Mesenteric fat pad (tissue), 1 donor: ENCODE data around the gene IGHMBP2. TPM values are rescaled to one million over a fixed set of nuclear protein-coding genes. Genes with fewer than 3 reads are reported as not detected.

ENCODE experiments used
- DNase-seq: peaks from one replicate; pipeline ENCODE4 v3.0.0-alpha.2; 2020; ENCODE audit warnings: low spot score
- total RNA-seq: library from RNA; stranded (reverse); fragmentation: NEBNext Ultra II Directional; extraction: Animal tissue kit (Norgen Biotek cat#: 25700); gene quantifications from one replicate; pipeline ENCODE4 v1.2.1, GENCODE V29; 2021
- donor health status: DM: yes; HTN: yes; CAD: no.

Gene IGHMBP2
- total RNA-seq, 1 donor from 2014 or later = 16.7 TPM

DNA sequence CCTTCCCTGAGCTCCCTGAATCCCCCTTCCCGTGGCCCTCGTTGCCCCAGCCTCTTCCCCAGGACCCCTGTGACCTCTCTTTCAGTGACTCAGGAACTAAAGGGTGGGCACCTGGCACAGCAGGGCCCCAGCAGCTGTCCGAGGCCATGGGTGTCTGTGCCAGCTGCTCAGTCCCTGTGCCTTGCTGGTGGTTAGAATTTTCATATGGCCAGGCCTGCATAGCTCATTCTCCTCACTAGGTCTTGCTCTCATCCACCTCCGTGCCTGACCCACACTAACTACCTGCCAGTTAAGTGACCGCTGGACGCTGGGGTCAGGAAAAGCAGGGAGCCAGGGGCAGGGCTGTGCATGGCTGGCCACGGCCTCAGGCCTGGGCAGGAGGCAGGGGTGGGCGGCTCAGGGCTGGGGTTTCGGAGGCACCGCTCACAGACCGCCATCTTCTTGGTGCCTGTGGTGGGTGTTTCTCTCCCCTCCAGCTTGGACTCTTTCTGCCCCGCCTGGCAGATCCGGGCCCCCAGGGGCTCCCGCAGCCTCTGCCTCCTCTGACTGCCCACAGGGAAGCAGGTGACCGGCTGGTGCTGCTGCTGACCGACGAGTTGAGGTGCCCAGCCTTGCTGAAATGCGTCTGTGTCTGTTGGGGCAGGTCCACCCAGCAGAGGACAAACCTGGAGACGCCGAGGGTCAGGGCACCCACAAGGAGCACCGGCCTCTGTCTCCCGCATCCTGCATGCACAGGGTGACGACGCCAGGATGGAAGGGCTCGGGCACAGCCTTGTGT lies 56.8 kb downstream of the IGHMBP2 start:
- no peak for DNase-seq

DNA sequence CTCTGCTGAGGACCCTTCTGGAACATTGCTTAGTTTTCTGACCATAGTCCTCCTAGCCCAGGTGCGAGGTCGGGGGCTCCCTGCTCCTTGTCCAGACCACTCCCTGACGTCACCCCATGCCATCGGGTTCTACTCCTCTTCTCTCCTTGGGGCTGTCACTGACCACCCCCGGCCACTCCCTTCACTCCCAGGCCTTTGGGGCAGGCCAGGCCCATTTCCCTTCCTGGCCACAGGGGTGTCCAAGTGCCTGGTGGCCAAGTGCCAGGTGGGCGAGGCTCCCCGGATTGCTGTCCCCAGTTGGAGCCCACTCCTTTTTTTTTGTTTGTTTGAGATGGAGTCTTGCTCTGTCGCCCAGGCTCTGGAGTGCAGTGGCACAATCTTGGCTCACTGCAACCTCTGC lies 57.6 kb downstream of the IGHMBP2 start:
- DNase-seq = no peak

GRCh38 chr11:68962527-68963250 lies 59.0 kb downstream of the IGHMBP2 start:
- DNase-seq = peak; percentile 80

- peak; percentile 74 for DNase-seq
These were observed 60.1 kb downstream of the IGHMBP2 start for GRCh38 chr11:68963779-68964178.

DNA sequence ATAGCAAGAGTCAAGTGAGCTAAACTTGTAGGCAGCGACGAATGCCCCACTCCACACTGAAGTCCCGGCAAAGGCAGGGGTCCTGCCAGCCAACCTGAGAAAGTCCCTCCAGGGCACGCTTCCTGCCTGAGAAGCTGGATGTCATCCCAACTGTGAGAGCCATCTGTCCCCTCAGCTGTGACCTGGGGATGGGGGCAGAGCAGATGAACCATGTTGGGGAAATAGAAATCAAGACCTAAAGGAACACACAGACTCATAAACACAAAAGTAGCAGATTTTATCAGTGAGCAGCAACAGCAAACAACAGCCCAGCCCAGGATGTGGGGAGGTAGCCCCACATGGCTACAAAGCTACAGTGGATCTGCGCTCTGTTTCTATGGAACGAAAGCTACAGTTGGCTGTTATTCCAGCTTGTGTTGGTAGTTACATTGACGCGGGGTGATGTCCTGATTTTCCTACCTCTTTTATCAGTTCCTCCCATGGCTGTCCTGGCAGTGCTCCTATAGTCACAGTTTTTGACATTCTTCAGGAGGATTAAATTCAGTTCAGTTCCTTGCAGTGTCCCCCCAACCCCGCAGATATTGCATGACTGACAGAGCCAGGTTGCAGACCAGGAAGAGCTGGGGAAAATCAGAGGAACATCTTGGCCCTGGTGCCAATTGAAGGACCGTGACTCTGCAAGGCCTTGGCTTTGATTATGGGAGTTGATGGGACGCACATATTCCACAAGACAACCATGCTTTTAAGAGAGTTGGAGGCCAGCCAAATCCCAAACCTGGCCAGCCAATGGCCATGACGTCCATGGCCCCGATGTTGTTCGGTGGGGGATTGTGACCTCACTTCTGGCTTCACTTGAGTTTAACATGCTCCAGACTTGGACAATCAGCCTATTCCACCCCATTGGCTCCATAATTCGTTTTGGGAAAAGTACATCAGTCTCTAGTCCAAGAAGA lies 62.5 kb downstream of the IGHMBP2 start:
- DNase-seq = peak; percentile 68

DNA sequence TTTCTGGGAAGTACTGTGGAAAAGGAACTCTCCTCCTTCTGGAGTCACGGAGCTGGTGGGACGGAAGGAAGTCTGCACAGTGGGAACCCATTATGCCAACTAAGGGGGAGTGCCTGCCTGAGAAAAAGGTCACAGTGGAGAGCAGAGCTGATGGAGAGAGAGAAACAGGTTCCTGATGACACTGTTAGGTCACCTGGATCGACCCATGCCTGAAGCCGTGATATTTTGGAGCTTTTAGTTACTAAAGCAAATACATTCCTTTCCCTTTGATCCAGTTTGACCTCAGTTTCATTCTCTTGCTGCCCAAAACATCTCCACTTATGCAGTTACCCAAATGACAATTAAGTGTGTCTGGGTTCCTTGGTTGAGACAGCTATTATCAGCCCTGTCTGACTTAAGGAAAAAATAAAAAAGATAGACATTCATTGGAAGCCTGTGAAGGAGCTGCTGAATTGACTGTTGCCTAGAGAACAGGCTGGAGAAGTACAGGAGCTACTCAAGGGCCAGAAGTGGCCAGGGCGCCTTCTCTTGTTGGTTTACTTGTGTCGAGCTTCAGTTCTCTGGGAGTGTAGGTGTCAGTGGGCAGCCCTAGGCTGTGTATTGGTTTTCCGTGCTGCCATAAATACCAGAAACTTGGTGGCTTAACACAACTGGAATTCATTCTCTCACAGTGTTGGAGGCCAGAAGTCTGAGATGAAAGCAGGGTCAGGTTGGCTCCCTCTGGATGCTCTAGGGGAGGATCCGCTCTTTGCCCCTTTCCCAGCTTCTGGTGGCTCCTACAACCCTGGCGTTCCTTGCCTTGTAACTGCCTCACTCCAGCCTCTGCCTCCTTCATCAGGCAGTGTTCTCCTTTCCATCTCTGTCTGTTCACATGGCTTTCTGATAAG lies 63.4 kb downstream of the IGHMBP2 start:
- peak; percentile 62 for DNase-seq

DNA sequence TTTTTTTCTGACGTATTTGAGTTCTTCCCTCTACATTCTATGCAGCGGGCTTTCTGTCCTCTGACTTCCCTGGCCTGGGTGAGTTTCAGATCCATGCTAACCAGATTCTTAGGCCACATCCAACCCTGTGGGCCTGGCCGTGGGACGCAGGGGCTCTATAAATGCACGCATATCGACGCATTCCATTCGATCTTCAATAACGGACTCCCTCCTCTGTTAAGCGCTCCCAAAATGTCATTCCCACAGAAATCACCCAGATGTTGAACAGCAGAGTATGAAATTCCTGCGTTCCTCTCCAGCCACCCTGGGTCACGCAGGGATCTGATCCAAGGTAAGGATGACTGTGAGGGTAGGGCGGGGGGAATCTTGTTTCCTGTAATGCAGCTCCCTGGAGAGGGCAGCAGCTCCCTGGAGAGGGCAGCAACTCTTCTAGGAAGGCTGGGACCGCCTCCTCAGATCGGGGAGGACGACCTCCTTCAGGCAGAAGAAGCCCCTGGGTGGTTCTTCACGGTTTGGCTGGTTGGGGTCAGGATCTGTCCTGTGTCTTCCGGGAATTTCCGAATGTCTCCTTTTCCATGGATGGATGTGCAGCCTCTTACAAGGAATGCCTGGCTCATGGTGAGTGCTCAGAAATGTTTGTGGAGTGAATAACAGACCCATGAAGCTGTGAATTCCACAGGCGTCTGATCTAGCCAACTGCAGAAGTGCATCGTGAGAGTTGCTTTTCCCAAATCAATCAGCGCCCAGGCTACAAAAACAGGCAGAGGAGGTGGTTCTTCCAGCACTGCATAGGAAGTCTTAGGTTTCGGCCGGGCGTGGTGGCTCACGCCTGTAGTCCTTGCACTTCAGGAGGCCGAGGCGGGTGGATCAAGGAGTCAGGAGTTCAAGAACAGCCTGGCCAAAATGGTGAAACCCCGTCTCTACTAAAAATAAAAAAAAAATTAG lies 64.9 kb downstream of the IGHMBP2 start:
- DNase-seq = peak; percentile 49

DNA sequence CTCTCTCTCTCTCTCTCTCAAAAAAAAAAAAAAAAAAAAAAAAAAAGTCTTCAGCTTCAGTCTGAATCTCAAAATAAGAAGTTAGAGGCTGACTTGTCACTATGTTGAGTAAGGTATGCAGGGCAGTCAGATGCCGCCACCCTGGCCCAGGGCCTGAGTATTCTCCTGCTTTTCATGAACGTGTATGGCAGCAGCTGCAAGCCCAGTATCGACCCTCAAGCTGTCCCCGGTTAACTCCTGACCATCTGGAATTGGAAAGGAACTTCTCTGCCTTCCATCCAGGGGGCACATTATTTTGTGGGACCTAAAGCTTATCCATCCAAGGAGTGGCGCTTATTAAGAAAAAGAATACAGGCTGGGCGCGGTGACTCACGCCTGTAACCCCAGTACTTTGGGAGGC lies 65.7 kb downstream of the IGHMBP2 start:
- DNase-seq = peak; percentile 64

DNA sequence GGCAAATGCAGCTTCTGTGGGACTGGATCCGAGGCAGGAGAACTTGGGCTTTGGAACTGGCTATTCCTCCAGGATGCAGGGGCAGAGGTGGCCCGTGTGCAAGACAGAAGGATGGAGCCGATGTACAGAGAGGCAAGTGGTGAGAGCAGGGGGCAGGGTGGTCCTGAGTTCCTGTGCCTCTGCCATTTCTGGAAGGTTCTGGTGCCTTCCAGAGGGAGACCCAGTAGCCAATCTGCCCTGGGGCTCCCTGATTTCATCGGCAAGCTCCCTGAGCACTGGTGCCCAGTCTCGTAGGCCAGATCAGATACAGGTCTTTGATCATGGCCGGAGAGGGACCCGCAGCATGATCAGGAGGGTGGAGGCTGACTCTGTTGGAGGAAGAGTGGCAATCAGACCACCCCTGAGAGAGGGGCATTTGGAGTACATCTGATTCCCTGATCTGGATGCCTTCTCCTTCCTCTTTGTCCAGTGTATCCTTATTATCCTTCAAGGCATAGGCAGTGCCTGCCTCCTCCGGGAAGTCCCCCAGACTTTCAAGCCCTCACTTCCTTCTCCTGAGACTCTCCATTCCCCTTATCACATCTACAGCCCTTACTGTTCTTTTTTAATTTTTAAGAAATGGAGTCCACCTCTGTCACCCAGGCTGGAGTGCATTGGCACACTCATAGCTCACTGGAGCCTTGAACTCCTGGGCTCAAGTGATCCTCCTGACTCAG lies 67.4 kb downstream of the IGHMBP2 start:
- DNase-seq = peak; percentile 71

- DNase-seq = peak; percentile 28
These were observed 69.5 kb downstream of the IGHMBP2 start for GRCh38 chr11:68973219-68973618.

DNA sequence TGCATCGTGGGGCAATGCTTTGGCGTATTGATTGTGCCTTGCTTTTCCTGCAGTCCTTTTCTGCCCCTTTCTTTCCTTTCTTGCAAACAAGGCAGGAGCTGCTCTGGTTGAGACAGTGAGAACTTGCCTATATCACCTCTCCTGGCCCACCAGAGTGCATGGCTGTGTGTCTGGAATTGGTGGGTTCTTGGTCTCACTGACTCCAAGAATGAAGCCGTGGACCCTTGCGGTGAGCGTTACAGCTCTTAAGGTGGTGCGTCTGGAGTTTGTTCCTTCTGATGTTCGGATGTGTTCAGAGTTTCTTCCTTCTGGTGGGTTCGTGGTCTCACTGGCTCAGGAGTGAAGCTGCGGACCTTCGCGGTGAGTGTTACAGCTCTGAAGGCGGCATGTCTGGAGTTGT lies 70.0 kb downstream of the IGHMBP2 start:
- DNase-seq = peak; percentile 76

DNA sequence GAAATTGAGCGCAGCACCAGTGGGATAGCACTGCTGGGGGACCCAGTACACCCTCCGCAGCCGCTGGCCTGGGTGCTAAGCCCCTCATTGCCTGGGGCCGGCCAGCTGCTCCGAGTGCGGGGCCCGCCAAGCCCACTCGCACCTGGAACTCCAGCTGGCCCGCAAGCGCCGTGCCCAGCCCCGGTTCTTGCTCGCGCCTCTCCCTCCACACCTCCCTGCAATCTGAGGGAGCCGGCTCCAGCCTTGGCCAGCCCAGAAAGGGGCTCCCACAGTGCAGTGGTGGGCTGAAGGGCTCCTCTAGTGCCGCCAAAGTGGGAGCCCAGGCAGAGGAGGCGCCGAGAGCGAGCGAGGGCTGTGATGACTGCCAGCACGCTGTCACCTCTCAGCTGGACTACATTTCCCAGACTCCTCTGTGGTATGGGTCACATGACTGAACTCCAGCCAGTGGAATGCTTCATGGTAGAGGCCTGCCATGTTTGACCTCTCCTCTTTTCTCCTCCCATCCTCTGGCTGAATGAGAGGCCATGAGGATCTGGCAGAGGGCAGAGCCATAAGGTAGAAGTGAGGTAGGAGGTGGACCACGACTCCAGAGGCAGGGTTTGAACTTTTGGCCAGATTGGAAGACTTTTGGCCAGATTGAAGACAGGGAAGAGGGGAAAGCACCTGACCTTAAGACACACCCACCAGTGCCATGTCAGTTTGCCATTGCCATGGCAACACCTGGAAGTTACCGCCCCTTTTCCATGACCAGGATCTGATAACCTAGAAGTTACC lies 70.9 kb downstream of the IGHMBP2 start:
- peak; percentile 75 for DNase-seq

- DNase-seq = peak; percentile 47
These were observed 72.4 kb downstream of the IGHMBP2 start for GRCh38 chr11:68976095-68976494.

GRCh38 chr11:68976563-68976962 lies 72.9 kb downstream of the IGHMBP2 start:
- DNase-seq = peak; percentile 73

- peak; percentile 80 for DNase-seq
These were observed 74.3 kb downstream of the IGHMBP2 start for GRCh38 chr11:68977781-68978625.

DNA sequence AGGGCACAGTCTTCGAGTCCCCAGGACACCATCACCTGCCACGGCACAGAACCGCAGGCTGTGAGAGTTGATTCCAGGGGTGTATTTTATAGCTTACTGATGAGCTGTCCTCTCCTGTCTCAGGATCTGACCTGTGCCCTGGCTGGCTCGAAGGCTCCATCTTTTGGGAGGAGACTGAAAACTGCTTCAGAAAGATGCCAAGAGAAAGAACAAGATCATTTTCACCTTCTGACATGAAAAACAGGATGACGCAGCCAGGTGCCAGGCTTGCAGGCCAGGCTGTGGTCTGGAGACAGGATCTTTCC lies 74.9 kb downstream of the IGHMBP2 start:
- peak; percentile 53 for DNase-seq
